HG02571 (cell line): ENCODE data around the gene SIX6.

Experiments used
- ATAC-seq: cut with Tn5 transposase; IDR thresholded peaks from one replicate; pipeline ENCODE4 v1.9.1; 2021; ENCODE audit warnings: mild to moderate bottlenecking, moderate library complexity; ENCODE audit not compliant: unreplicated experiment

SIX6 gene

DNA sequence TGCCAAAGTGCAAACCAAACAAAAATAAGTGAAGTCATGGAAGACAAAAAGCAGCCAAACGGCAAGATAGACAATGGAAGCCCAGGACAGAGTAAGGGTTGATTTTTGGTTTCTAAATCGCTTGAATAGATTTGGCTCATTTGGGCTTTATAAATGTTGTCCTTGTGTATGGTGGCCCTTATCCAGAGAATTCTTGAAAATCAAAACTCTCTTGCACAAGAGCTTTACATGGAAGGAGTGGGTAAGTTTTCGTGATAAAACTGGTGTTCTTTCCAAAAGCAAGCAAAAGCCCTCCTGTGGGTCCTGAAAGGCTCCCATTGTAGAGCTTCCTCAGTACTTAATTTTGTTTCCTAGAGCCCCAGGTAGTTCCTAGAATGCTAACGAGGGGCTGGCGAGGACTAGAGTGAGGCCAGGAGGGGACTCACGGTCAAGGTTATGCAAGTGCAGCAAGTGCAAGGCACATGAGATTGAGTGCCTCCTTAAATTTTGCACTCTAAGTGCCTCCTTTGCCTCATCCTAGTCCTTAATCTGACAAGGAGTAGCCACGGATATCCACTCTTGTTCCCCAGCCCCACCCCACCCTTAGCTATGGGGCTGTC is 4.1 kb downstream of the SIX6 start:
- ATAC-seq: no peak

- no peak for ATAC-seq
Observed at GRCh38 chr14:60514378-60514740, 5.4 kb downstream of the SIX6 start.

GRCh38 chr14:60514741-60515491 is 6.0 kb downstream of the SIX6 start:
- no peak for ATAC-seq

DNA sequence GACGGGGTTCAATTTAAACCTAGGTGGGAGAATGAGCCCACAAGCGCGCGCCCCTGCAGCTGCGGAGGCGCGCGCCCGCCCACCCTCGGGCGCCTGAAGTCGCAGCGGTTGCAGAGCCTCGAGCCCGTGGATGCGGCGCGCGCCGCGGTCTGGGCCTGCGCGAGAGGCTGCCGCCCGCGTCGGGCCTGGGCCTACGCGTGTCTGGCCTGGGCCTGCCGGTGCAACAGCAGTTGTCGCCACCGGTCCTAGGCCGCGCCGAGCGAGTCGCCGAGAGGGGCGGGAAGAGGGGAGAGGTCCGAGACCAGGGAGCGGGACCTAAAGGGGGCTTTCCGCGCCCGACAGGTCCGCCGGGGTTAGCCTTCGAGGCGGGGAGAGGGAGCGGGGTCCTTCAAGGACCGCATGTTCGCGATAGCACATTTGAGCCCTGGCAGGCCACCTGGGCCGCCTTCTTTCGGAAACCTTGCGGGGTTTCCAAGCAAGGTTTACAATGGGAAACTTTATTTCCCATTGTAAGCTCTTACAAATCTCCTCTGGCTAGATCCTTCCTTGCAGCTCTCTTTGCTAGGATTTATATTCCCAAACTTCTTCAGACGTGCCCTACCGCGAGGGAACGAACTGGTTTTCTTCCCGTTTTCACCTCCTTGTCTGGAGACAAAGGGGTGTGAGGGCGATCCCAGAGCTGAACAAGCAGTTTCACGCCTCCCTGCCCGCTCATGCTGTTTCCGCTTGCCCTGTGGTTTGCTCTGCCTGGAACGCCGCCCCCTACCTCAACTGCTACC is 6.8 kb downstream of the SIX6 start:
- ATAC-seq: no peak

GRCh38 chr14:60532442-60532841 is 23.5 kb downstream of the SIX6 start:
- ATAC-seq: no peak

DNA sequence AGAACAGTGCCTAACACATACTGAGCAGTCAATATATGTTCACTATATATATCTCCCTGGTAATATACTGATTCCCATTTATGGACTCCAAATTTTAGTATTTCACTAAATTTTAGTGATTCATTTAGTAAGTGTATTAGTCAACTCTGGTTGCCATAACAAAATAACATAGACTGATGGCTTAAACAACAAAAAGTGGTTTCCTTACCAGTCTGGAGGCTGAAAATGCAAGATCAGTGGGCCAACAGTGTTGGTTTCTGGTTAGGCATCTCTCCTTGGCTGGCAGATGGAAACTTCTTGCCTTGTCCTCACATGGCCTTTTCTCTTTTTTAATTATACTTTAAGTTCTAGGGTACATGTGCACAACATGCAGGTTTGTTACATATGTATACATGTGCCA is 28.7 kb downstream of the SIX6 start:
- no peak for ATAC-seq

GRCh38 chr14:60544659-60545058 is 35.7 kb downstream of the SIX6 start:
- no peak for ATAC-seq

DNA sequence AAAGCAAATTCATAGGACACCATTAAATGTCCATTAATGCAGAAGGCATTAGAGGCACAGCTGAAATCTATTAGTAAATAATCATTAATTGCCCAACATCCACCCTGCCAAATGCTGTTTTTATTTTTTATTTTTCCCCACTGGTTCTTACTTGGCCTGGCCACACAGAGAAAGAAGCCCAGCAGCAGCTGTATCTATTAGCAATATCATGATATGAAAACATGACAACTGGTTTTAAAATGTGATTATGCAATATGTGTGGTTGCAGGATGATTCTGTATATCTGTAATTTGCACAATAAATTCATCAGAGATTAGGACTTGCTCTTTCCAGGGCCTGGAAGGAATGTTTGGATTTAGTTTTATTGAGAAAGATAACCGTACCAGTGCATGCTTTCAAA is 44.9 kb downstream of the SIX6 start:
- no peak for ATAC-seq

- peak; percentile 58 for ATAC-seq
Observed at GRCh38 chr14:60561845-60562746, 53.1 kb downstream of the SIX6 start.
